HPDE6-E6E7 (cell line): ENCODE measurements around the gene GPR84.
A peak's percentile ranks its signal among the peaks of the same experiment; 100 is the strongest.

Experiments used
- DNase-seq: peaks from one replicate; pipeline ENCODE4 v3.0.0; 2011; ENCODE audit warnings: missing footprints; ENCODE audit errors: extremely low spot score

GPR84 gene

GRCh38 chr12:54374562-54375258 lies 10.4 kb upstream of the GPR84 start:
- DNase-seq, result no peak

DNA sequence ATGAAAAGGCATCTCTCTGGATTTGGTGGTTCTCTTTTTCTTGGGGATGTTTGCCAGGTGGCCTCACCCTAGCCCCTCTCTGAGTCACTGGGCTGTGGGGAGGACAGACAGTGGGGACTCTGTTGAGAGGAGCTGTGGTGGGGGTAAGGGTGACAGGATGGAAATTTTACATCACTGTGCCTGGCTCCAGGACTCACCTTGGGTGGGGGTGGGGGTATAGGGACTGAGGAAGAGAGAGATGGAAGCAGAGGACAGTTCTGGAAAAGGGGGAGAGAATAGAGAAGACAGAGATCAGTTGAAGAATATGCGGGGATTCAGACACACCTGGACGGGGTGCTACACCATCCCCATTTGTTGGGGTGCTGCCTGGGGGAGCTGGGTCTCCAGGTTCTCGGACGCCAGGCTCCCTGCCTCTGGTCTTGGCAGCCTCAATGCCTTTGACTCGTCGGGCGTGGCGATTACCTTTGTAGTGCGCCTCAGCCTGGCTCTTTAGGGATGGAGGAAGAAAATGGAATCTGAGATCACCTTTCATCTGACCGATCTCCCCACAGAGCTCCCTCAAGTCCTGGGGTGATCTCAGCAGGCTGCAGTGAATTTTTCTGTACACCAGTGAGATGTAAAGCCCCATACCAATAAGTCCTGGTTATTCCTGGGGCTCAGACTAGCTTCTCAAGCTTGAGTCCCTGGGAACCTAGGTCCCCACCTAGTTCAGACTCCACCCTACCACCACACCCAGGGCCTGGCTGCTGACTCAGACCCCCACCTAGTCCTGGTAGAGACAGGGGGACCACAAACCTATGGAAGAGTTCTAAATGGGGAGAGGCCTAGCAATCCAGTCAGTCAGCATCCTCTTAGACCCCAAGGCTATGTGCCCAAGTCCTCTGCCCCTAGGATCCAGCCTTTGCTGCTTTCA lies 9.6 kb upstream of the GPR84 start:
- no peak for DNase-seq

- no peak for DNase-seq
Observed at GRCh38 chr12:54372113-54372806, 8.0 kb upstream of the GPR84 start.

- no peak for DNase-seq
Observed at GRCh38 chr12:54371328-54372112, 7.2 kb upstream of the GPR84 start.

DNA sequence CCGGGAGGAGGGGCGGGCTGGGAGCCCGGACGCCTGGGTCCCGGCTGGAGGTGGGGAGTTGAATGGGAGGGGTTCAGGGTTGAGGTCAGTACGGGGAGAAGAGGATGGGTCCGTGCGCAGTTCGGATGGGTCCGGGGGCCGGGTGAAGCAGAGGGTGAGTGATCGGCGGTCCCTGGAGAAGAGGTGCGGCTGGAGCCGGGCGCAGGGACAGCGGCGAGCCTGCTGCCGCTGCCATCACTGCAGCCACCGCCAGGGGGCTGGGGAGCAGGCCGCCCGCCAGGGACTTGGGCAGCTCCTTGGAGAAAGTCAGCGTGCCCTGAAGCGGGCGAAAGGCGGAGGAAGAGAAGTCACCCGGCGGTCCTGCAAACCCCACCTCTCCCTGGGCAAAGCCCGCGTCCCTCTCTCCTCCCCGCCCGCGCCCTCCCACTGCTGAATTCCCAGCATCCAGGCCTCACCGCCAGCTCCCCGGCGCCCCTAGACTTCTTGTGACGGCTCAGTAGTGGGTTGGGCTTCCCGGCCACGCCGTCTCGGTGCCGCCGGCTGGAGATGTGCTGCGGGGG lies 6.0 kb upstream of the GPR84 start:
- no peak for DNase-seq

GRCh38 chr12:54369597-54370131 lies 5.4 kb upstream of the GPR84 start:
- no peak for DNase-seq

- peak; percentile 64 for DNase-seq
Observed at GRCh38 chr12:54368709-54369596, 4.7 kb upstream of the GPR84 start.

- no peak for DNase-seq
Observed at GRCh38 chr12:54368025-54368708, 3.9 kb upstream of the GPR84 start.

DNA sequence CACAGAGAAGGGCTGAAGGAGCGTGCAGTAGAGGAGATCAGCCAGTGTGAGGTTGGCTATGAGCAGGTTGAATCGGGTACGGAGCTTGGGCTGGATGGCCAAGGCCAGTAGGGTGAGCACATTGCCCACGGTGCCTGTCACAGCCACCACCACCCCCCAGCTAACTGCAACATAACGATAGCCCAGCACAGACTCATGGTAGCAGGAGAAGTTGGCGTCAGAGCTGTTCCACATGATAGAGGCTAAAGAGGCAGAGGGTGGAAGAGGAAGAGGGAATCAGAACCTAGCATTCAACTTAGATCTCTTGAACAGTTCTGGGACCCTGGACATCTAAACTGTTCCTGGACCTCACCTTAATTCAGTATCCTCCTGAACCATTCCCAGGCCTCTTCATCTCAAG lies 668 bp downstream of the GPR84 start:
- DNase-seq, result no peak

DNA sequence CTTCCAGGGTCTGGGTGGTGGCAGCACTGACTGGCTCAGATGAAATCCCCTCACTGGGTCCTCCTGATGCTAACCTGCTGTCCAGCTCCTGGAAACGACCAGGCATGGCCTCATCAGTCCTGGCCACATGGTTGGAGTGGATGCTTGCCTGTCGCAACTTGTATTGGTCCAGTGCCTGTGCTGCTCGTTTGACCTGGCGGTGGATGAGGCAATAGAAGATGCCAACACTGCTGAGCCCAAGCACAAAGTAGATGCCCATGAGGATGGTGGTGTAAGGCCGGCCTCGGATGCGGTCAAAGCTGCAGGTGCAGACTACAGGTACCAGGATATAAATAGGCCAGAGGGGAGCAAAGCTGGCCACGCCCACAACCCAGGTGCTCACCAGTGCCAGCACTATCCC lies 1.2 kb downstream of the GPR84 start:
- no peak for DNase-seq

DNA sequence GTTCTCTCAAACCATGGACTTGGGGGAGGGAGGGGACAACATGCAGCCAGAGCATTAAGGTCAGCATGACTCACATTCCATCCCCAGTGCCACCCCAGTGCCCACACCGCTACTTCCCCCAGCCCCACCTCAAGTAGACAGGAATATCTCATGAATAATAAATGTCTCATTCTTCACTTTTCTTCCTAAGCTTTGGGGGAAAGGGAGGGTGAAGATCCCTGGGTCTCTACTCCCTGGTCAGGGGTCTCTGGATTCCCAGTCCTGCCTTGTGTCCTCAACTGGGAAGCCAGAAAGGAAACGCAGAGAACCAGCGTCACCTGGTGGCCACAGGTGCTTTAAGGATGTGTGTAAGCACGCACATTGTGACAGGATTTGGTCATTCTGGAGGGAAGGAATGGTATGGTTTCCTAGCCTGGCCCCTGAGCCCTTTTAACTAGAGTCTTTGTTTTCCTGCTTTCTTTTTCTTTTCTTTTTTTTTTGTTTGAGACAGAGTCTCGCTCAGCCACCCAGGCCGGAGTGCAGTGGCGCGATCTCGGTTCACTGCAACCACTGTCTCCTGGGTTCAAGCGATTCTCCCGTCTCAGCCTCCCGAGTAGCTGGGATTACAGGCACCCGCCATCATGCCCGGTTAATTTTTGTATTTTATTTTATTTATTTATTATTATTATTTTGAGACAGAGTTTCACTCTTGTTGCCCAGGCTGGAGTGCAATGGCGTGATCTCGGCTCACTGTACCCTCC lies 3.4 kb downstream of the GPR84 start:
- DNase-seq, result peak; percentile 58

DNA sequence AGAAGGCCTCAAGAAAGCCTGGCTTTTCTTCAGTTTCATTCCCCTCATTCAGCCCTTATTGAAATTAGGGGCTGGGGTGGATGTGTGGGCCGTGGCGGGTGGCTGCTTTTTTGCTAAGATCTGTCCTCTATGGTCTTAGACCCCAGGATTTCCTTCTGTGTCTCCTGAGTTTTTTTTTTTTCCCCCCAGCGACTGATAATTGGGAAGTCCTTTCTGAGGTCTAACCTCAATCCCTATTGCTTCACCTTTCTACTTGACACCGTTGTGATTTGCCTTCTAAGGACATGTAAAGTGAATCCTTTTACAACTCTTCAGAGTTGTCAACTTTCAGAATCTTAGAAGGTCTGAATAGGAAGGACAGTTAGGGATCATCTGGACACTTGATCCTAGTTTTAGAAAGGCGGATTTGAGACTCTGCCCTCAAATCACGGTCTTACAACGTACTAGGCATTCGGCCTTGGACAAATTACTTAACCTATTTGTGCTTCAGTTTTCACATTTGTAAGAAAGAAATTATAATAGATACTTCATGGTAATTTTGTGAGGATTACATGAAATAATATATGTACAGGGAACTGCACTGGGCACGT lies 4.4 kb downstream of the GPR84 start:
- DNase-seq, result no peak

DNA sequence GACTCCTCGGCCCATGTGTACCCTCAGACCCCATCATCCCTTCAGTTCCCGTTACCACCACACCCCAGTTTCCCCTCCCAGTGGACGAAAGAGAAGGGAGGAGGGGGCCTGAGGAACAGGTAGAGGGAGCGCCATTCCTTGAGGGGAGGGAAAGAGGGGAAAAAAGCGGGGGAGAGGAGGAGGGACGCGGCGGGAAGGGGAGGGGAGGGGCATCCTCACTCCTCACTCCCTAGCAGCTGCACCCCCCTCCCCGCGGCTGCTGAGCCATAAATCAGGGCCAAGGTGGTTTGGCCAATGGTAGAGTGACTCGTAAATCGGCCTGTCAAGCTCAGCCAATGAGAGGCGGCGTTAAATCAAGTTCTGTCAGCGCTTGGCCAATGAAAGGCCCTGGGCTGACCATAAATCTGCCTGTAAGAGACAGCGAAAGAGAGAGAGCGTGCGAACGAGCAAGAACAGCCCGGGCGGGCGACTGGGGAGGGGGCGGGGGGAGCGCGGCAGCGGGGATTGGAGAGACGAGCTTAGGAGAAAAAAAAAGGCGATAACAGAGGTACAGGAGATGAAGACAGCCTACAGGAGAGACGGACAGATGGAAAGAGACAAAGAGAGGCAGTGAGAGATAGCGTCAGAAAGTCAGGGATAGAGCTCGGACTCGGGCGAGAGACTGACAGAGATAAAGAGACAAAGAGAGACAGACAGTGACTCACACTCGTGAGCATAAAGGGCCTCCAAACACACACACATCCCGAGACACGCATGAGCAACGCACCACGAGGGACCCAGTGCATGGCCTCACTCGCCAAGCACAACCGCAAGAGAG lies 5.1 kb downstream of the GPR84 start:
- DNase-seq, result peak; percentile 99

GRCh38 chr12:54358191-54358944 lies 5.9 kb downstream of the GPR84 start:
- DNase-seq, result no peak

GRCh38 chr12:54357506-54358190 lies 6.6 kb downstream of the GPR84 start:
- no peak for DNase-seq

DNA sequence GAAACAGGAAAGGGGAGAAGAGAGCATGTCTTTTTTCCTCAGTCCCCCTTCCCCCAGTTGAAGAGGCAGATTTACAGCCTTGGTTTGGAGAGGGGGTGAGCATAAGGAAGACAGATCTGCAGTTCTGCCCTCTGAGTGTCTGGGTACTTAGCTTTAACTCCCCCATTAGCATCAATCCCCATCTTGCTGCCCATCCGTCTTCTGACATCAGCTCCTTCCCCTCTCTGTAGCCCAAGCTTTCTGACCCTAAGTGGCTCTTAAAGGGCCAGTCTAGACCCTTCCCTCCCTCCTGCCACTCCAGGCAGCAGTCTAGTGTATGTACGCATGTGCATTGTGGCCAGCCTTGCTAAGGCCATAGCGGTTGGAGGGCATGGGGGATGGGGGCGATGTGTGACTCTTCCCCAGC lies 7.3 kb downstream of the GPR84 start:
- DNase-seq, result no peak
